H1 (cell line): ENCODE data around the gene COL4A2. TPM values are rescaled to one million over a fixed set of nuclear protein-coding genes. Genes with fewer than 3 reads are reported as not detected.

Experiments
- CTCF ChIA-PET: fragments of 300-600 bp; sonication (Branson Sonifier 250); formaldehyde crosslinking; loops from one replicate; lab custom pipeline; 2021; ENCODE audit not compliant: partially characterized antibody; lab: Charles Lee
- POLR2A ChIA-PET: fragments of 300-600 bp; sonication (Branson Sonifier 250); formaldehyde crosslinking; loops from one replicate; lab custom pipeline; 2021; ENCODE audit warnings: inconsistent platforms; ENCODE audit not compliant: partially characterized antibody; lab: Charles Lee
- DNase-seq, 2 experiments: peaks; one replicate each; pipeline versions ENCODE4 v3.0.0 to v3.0.0-alpha.2; 2010 to 2022; ENCODE audit warnings: low spot score in 2 of 2, low read depth in 1 of 2, mixed read lengths in 1 of 2
- FAIRE-seq: peaks from 2 replicates; lab custom pipeline; 2011; peaks lifted over from hg19 to GRCh38; lab: Jason Lieb, UNC
- H2AFZ ChIP-seq: 2 replicates; pipeline ENCODE4 v1.8.1; 2012; ENCODE audit warnings: low read length, inconsistent platforms
- H2AK5ac ChIP-seq: 2 replicates; pipeline ENCODE4 v1.6.1; 2013; ENCODE audit warnings: low read depth, low read length
- H2BK120ac ChIP-seq: replicated peaks from 2 replicates; pipeline ENCODE3; 2013; ENCODE audit warnings: low read depth, low read length, inconsistent platforms
- H2BK12ac ChIP-seq: 2 replicates; pipeline ENCODE4 v1.6.1; 2013; ENCODE audit warnings: low read depth, low read length
- H2BK15ac ChIP-seq: 2 replicates; pipeline ENCODE4 v1.6.1; 2013; ENCODE audit warnings: low read length
- H2BK20ac ChIP-seq: 2 replicates; pipeline ENCODE4 v1.6.1; 2013; ENCODE audit warnings: low read length
- H2BK5ac ChIP-seq: 2 replicates; pipeline ENCODE4 v1.6.1; 2013; ENCODE audit warnings: low read depth, low read length
- H3K14ac ChIP-seq: 2 replicates; pipeline ENCODE4 v1.6.1; 2013; ENCODE audit warnings: inconsistent platforms; ENCODE audit not compliant: insufficient read length
- H3K18ac ChIP-seq: 2 replicates; pipeline ENCODE4 v1.6.1; 2013; ENCODE audit warnings: low read length; ENCODE audit errors: extremely low read depth
- H3K23ac ChIP-seq: 2 replicates; pipeline ENCODE4 v1.6.1; 2013; ENCODE audit warnings: inconsistent platforms; ENCODE audit not compliant: insufficient read length
- H3K23me2 ChIP-seq: 2 replicates; pipeline ENCODE4 v1.6.1; 2013; ENCODE audit warnings: low read depth, low read length
- H3K27ac ChIP-seq: 2 replicates; pipeline ENCODE4 v1.6.1; 2011; ENCODE audit warnings: low read depth, low read length, inconsistent platforms
- H3K27me3 ChIP-seq, 4 experiments: replicated peaks in 1 of 4; 1 replicate in 1 of 4; 2 replicates in 3 of 4; pipeline versions ENCODE4 v1.6.1 to v1.8.1; 2011 to 2013; ENCODE audit warnings: low read length in 3 of 4, mild to moderate bottlenecking in 3 of 4, inconsistent platforms in 2 of 4, mixed read lengths in 2 of 4, moderate library complexity in 1 of 4; ENCODE audit not compliant: control insufficient read depth in 3 of 4, insufficient read depth in 3 of 4; ENCODE audit errors: extremely low read depth in 1 of 4
- H3K36me3 ChIP-seq, 4 experiments: 2 replicates each; pipeline versions ENCODE4 v1.6.1 to v1.8.1; 2011 to 2013; ENCODE audit warnings: mild to moderate bottlenecking in 4 of 4, low read length in 3 of 4, moderate library complexity in 2 of 4, control low read depth in 1 of 4, inconsistent platforms in 1 of 4; ENCODE audit not compliant: insufficient read depth in 4 of 4, control insufficient read depth in 2 of 4
- H3K4ac ChIP-seq: replicated peaks from 2 replicates; pipeline ENCODE3; 2013; ENCODE audit warnings: low read length, low read depth, mixed read lengths, inconsistent platforms; ENCODE audit not compliant: insufficient read length
- H3K4me1 ChIP-seq, 4 experiments: replicated peaks in 1 of 4; 1 replicate in 1 of 4; 2 replicates in 3 of 4; pipeline versions ENCODE4 v1.6.1 to v1.8.1; 2011 to 2013; ENCODE audit warnings: low read length in 3 of 4, inconsistent platforms in 2 of 4, mixed read lengths in 1 of 4; ENCODE audit not compliant: insufficient read depth in 4 of 4, control insufficient read depth in 3 of 4
- H3K4me2 ChIP-seq, 2 experiments: 2 replicates each; pipeline versions ENCODE4 v1.6.1 to v1.8.1; 2011 to 2013; ENCODE audit warnings: low read depth in 2 of 2, low read length in 2 of 2, control low read depth in 1 of 2, inconsistent platforms in 1 of 2, mild to moderate bottlenecking in 1 of 2; ENCODE audit not compliant: insufficient read depth in 1 of 2
- H3K4me3 ChIP-seq, 4 experiments: fragments of 200-600, 300-600 bp in 1 of 4; sonication (generic), shearing (Covaris generic), sonication (Bioruptor Twin) in 1 of 4; 2 replicates each; pipeline versions ENCODE4 v1.5.1 to v1.8.1; 2011 to 2016; ENCODE audit warnings: low read length in 4 of 4, low read depth in 3 of 4, control low read depth in 2 of 4, inconsistent platforms in 2 of 4, mild to moderate bottlenecking in 2 of 4, mixed read lengths in 1 of 4, moderate library complexity in 1 of 4; ENCODE audit not compliant: insufficient read depth in 2 of 4; ENCODE audit errors: extremely low read depth in 1 of 4
- H3K56ac ChIP-seq: replicated peaks from 2 replicates; pipeline ENCODE3; 2013; ENCODE audit warnings: low read depth, mild to moderate bottlenecking, mixed read lengths, low read length, inconsistent platforms; ENCODE audit not compliant: insufficient read length
- H3K79me1 ChIP-seq: 2 replicates; pipeline ENCODE4 v1.6.1; 2013; ENCODE audit warnings: low read depth, low read length, control low read depth
- H3K79me2 ChIP-seq, 2 experiments: 2 replicates each; pipeline versions ENCODE4 v1.6.1 to v1.8.1; 2012 to 2013; ENCODE audit warnings: low read length in 2 of 2, mild to moderate bottlenecking in 2 of 2, inconsistent platforms in 1 of 2; ENCODE audit not compliant: insufficient read depth in 2 of 2, control insufficient read depth in 1 of 2
- H3K9ac ChIP-seq, 4 experiments: replicated peaks in 1 of 4; 1 replicate in 1 of 4; 2 replicates in 3 of 4; pipeline versions ENCODE4 v1.6.1 to v1.8.1; 2011 to 2013; ENCODE audit warnings: low read depth in 3 of 4, low read length in 3 of 4, control low read depth in 2 of 4, mild to moderate bottlenecking in 2 of 4, moderate library complexity in 2 of 4, inconsistent platforms in 1 of 4; ENCODE audit errors: extremely low read depth in 1 of 4
- H3K9me3 ChIP-seq, 2 experiments: 2 replicates each; pipeline versions ENCODE4 v1.6.1 to v1.8.1; 2012 to 2013; ENCODE audit warnings: mild to moderate bottlenecking in 2 of 2, moderate library complexity in 2 of 2, control low read depth in 1 of 2, inconsistent platforms in 1 of 2, low read depth in 1 of 2, low read length in 1 of 2, mixed read lengths in 1 of 2; ENCODE audit not compliant: insufficient read depth in 2 of 2
- H4K20me1 ChIP-seq, 2 experiments: replicated peaks in 1 of 2; 2 replicates each; pipeline versions ENCODE3 to v1.8.1; 2011 to 2013; ENCODE audit warnings: inconsistent platforms in 2 of 2, low read length in 2 of 2, mild to moderate bottlenecking in 1 of 2; ENCODE audit not compliant: insufficient read depth in 2 of 2, control insufficient read depth in 1 of 2
- H4K5ac ChIP-seq: 2 replicates; pipeline ENCODE4 v1.6.1; 2013; ENCODE audit warnings: low read length, low read depth, mixed read lengths, inconsistent platforms; ENCODE audit not compliant: insufficient read length
- H4K8ac ChIP-seq: 2 replicates; pipeline ENCODE4 v1.8.0; 2013; ENCODE audit warnings: mild to moderate bottlenecking, moderate library complexity, low read length, inconsistent platforms; ENCODE audit not compliant: insufficient read depth; ENCODE audit errors: extremely low read depth
- H4K91ac ChIP-seq: replicated peaks from 2 replicates; pipeline ENCODE3; 2013; ENCODE audit warnings: low read length, mixed read lengths, inconsistent platforms; ENCODE audit not compliant: insufficient read length
- E2F6 ChIP-seq: IDR thresholded peaks from 2 replicates; pipeline ENCODE4 v1.6.1; 2012; ENCODE audit warnings: inconsistent platforms
- HDAC2 ChIP-seq, 2 experiments: fragments of 300-600 bp in 1 of 2; sonication (generic) in 1 of 2; IDR thresholded peaks; 2 replicates each; pipeline ENCODE4 v1.6.1; 2011 to 2012; ENCODE audit warnings: low read depth in 2 of 2, low read length in 2 of 2, mild to moderate bottlenecking in 2 of 2, moderate library complexity in 2 of 2, borderline replicate concordance in 1 of 2, inconsistent platforms in 1 of 2
- PHF8 ChIP-seq: fragments of 200-600 bp; sonication (generic); conservative IDR thresholded peaks from 2 replicates; pipeline ENCODE4 v1.7.1; 2012; ENCODE audit warnings: low read depth, mild to moderate bottlenecking, inconsistent platforms, low read length, moderate library complexity
- POLR2AphosphoS5 ChIP-seq: IDR thresholded peaks from 2 replicates; pipeline ENCODE4 v1.6.1; 2011; ENCODE audit warnings: low read depth, low read length
- SIN3A ChIP-seq, 2 experiments: IDR thresholded peaks in 1 of 2; conservative IDR thresholded peaks in 1 of 2; 2 replicates each; pipeline ENCODE4 v1.6.1; 2011 to 2012; ENCODE audit warnings: low read length in 2 of 2, improper control_type of control experiment in 1 of 2, low read depth in 1 of 2, mild to moderate bottlenecking in 1 of 2
- WGBS, 2 experiments: shearing (Covaris generic) in 1 of 2; methylation state at CpG; one replicate each; pipeline versions ENCODE4 v1.1.6 to v1.1.7; 2013 to 2015; ENCODE audit warnings: low lambda C conversion rate in 2 of 2, mixed read lengths in 2 of 2, inconsistent platforms in 1 of 2, low coverage in 1 of 2, missing lambda C conversion rate in 1 of 2; ENCODE audit not compliant: insufficient replicate concordance in 2 of 2, insufficient coverage in 1 of 2, insufficient read length in 1 of 2; ENCODE audit errors: extremely low coverage in 1 of 2, missing lambda C conversion rate in 1 of 2; 5-methylcytosine and 5-hydroxymethylcytosine counted together
- polyA plus RNA-seq, 7 experiments: library from polyadenylated mRNA; depleted of rRNA in 3 of 7; stranded (reverse) in 5 of 7; unstranded in 2 of 7; fragments of >200 nt in 5 of 7; fragments of 200-250 nt in 2 of 7; gene quantifications; 1 replicate in 5 of 7; 2 replicates in 1 of 7; 4 replicates in 1 of 7; pipeline versions ENCODE4 v1.2.1 to v1.2.3, GENCODE V29; 2011 to 2013; ENCODE audit warnings: missing spikeins in 2 of 7, mixed read lengths in 2 of 7
- total RNA-seq: library from RNA; stranded (reverse); fragmentation: NEBNext Ultra II Directional; extraction: Animal tissue kit (Norgen Biotek cat#: 25700); gene quantifications from 2 replicates; pipeline ENCODE4 v1.2.1, GENCODE V29; 2021

COL4A2 gene
- total and polyA plus RNA-seq, 2 of the 8 experiments (the other 6 are each of a cell fraction or from before 2014, with no cell fraction given): 80.4 to 87.3 TPM

DNA sequence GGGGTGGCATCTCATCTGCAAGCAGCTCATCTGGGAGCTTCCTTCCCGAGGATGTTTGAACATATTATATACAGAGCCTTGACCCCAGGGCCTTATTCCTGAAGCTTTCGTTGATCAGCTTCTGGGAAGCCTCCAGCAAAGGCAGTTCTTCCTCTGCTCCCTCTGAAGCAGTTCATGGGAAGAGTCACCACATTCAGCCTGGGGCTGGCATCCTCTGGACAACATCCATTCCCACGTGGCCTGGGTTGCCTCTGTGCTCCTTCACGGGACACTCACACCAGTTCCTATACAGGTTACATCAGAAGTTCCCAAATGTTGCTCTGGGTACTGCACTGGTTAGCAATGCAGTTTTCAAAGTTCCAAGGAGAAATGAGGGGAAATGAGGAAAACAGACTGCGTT lies 29.6 kb downstream of the COL4A2 start:
- Histone ChIP-seq H2AK5ac (no peak overlapping the region), H3K14ac (no peak overlapping the region), H3K27ac (no peak overlapping the region), H2BK120ac (no peak overlapping the region), H3K4me1 (peaks cover 2 to 13% (median 7%) of the 10 kb centered on the region in 4 experiments; a peak in 5 of 7 replicates), H2AFZ (no peak overlapping the region), H3K23me2 (no peaks in the 10 kb centered on the region), H2BK20ac (no peak overlapping the region), H3K79me1 (peaks cover 3% of the 10 kb centered on the region; the same call in 1 of the 2 replicates), H3K9me3 (no peaks in the 10 kb centered on the region), H4K5ac (no peak overlapping the region), H4K8ac (no peak overlapping the region), H3K56ac (no peak overlapping the region), H3K79me2 (no peaks in the 10 kb centered on the region), H3K23ac (no peak overlapping the region), H3K18ac (no peak overlapping the region), H3K4me2 (no peak overlapping the region), H3K9ac (no peak overlapping the region), H2BK12ac (no peak overlapping the region), H3K4ac (no peak overlapping the region), H4K91ac (no peak overlapping the region), H3K4me3 (no peak overlapping the region), H2BK5ac (no peak overlapping the region), H3K27me3 (no peaks in the 10 kb centered on the region), H2BK15ac (no peak overlapping the region), H3K36me3 (no peaks in the 10 kb centered on the region), H4K20me1 (peaks cover 0 to 4% of the 10 kb centered on the region in 2 experiments)
- WGBS, 2 experiments: 94% methylated on average over 5 of the region's 5 CpGs; no CpG with 5 or more reads in 1 of the 2 experiments
- ChIA-PET CTCF (interaction anchor here (1.0 to 2.0 kb wide), 2 partner anchors 16 to 28 kb away, joined by 3 to 6 read pairs; no protein-coding TSS in a partner anchor), POLR2A (interaction anchor here (1.3 kb wide), 1 partner anchor 38 kb away, joined by 3 read pairs; no protein-coding TSS in a partner anchor)
- FAIRE-seq: no peak
- DNase-seq: no peak
- TF ChIP-seq POLR2AphosphoS5 (no peak), PHF8 (no peak), HDAC2 (IDR thresholded peaks at IDR 0.05; ENCODE audit: borderline replicate concordance in 1 of 2, low read depth in 2 of 2, low read length in 2 of 2) (no peak), SIN3A (conservative IDR thresholded peaks at IDR 0.05 in 1 of 2, IDR thresholded peaks at IDR 0.05 in 1 of 2; ENCODE audit: low read depth in 1 of 2, low read length in 2 of 2) (no peak), E2F6 (no peak)
